ENCODE measurements around the gene IGDCC3.

DNA sequence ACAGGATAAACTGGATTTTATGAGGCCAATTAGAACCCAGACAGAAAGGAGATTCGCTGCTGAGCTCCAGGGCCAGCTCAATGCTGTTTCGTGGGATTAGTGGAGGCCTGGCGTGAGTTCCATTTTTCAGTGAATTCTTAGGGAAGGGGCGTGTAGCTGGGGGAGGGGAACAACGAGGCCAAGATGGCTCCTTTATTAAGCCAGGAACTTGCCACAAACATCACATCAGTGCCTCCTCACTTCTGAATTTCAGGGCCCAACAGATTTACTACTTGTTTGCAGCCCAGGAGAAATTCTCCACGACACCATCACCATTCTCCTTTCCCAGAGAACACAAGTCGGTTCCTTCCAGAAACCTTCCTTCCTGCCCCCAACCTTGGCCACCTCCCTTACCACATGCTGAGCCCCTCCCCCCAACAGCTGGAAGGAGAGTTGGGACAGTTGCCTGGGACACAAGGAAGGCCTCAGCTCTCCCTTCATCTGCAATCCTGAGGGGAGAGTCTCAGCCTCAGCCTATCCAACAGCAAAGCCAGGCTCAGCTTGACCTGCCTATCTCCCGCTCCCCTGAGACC, 39.1 kb upstream of the IGDCC3 start:
- TF ChIP-seq, protein P1, sequence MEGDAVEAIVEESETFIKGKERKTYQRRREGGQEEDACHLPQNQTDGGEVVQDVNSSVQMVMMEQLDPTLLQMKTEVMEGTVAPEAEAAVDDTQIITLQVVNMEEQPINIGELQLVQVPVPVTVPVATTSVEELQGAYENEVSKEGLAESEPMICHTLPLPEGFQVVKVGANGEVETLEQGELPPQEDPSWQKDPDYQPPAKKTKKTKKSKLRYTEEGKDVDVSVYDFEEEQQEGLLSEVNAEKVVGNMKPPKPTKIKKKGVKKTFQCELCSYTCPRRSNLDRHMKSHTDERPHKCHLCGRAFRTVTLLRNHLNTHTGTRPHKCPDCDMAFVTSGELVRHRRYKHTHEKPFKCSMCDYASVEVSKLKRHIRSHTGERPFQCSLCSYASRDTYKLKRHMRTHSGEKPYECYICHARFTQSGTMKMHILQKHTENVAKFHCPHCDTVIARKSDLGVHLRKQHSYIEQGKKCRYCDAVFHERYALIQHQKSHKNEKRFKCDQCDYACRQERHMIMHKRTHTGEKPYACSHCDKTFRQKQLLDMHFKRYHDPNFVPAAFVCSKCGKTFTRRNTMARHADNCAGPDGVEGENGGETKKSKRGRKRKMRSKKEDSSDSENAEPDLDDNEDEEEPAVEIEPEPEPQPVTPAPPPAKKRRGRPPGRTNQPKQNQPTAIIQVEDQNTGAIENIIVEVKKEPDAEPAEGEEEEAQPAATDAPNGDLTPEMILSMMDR (IDR thresholded peaks at IDR 0.05), result no peak
- TF ChIP-seq EP300 (IDR thresholded peaks at IDR 0.05) (no peak), POLR2A (IDR thresholded peaks at IDR 0.05) (no peak)

Data from suprapubic skin (tissue), 3 donors.